Measurements from ENCODE around the gene CCDC149.

DNA sequence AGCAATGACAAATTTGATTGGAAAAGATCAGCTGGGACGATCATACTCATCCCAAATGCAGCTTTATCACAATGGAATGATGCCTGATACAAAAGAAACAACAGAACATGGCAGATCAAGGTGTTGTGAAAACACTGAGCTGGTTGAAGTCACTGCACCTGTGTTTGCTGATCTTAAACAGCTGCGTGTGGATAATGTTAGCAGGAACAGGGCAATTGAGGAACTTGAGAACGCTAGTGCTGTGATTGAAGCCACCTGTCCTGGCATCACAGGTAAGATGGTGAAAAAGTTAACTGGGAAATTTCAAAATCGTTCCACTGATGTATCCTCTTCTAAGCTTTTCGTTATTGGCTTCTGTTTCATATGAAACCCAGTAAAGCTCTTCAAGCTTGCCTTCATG, 144.8 kb downstream of the CCDC149 start:
- TF ChIP-seq, protein P1, sequence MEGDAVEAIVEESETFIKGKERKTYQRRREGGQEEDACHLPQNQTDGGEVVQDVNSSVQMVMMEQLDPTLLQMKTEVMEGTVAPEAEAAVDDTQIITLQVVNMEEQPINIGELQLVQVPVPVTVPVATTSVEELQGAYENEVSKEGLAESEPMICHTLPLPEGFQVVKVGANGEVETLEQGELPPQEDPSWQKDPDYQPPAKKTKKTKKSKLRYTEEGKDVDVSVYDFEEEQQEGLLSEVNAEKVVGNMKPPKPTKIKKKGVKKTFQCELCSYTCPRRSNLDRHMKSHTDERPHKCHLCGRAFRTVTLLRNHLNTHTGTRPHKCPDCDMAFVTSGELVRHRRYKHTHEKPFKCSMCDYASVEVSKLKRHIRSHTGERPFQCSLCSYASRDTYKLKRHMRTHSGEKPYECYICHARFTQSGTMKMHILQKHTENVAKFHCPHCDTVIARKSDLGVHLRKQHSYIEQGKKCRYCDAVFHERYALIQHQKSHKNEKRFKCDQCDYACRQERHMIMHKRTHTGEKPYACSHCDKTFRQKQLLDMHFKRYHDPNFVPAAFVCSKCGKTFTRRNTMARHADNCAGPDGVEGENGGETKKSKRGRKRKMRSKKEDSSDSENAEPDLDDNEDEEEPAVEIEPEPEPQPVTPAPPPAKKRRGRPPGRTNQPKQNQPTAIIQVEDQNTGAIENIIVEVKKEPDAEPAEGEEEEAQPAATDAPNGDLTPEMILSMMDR (IDR thresholded peaks at IDR 0.05; ENCODE audit: poor library complexity), result no peak
- TF ChIP-seq EZH2 (IDR thresholded peaks at IDR 0.05; ENCODE audit: borderline replicate concordance), result no peak
- no peak for TF ChIP-seq EZH2phosphoT487 (IDR thresholded peaks at IDR 0.05; ENCODE audit: low read depth, severe bottlenecking, unreplicated experiment)
